Keratinocyte (primary cell): ENCODE measurements around the gene PRKCA.

Source experiments
- CTCF ChIP-seq, 3 experiments: IDR thresholded peaks in 1 of 3; conservative IDR thresholded peaks in 1 of 3; optimal IDR thresholded peaks in 1 of 3; 2 replicates in 2 of 3; 3 replicates in 1 of 3; pipeline versions ENCODE3 to v1.5.1; 2011; ENCODE audit warnings: low read length in 3 of 3, mild to moderate bottlenecking in 3 of 3, moderate library complexity in 2 of 3, control low read depth in 1 of 3, inconsistent platforms in 1 of 3; ENCODE audit not compliant: insufficient read depth in 2 of 3; ENCODE audit errors: extremely low read depth in 1 of 3
- EZH2 ChIP-seq: IDR thresholded peaks from one replicate; pipeline ENCODE4 v1.6.1; 2012; ENCODE audit warnings: inconsistent platforms, mild to moderate bottlenecking, low read length, moderate library complexity

- TF ChIP-seq CTCF (optimal IDR thresholded peaks at IDR 0.05 in 1 of 3, IDR thresholded peaks at IDR 0.05 in 1 of 3, conservative IDR thresholded peaks at IDR 0.05 in 1 of 3; ENCODE audit: extremely low read depth in 1 of 3, insufficient read depth in 2 of 3, low read length in 3 of 3), result no peak
- TF ChIP-seq EZH2, result no peak
These were observed 546.1 kb downstream of the PRKCA start for GRCh38 chr17:66848496-66848895.
